Measurements from ENCODE around the gene RGS13. TPM values are rescaled to one million over a fixed set of nuclear protein-coding genes. Genes with fewer than 3 reads are reported as not detected.

The RGS13 gene
- total RNA-seq, 1 donor from 2014 or later: not detected

DNA sequence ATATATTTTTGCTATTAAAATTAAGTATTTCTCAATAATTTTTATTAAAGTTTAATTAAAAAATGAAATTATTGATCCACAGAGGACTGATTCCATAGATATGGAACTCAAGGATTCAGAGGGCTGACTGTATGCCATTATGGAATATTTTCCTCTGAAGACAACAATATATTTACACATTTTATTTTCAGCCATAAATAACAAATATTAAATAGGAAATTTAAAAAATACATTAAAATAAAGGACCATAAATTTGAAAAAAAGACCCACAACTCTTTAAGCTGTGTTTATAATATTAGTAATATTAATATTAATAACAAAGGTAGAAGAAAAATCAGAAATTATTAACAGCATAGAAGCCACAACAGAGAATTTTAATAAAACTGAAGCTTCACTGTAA lies 18.2 kb downstream of the RGS13 start:
- no peak for DNase-seq (ENCODE audit: low read depth)
- no peak overlapping the region for H3K4me3 ChIP-seq (ENCODE audit: low read depth, low read length)
- TF ChIP-seq, protein P1, sequence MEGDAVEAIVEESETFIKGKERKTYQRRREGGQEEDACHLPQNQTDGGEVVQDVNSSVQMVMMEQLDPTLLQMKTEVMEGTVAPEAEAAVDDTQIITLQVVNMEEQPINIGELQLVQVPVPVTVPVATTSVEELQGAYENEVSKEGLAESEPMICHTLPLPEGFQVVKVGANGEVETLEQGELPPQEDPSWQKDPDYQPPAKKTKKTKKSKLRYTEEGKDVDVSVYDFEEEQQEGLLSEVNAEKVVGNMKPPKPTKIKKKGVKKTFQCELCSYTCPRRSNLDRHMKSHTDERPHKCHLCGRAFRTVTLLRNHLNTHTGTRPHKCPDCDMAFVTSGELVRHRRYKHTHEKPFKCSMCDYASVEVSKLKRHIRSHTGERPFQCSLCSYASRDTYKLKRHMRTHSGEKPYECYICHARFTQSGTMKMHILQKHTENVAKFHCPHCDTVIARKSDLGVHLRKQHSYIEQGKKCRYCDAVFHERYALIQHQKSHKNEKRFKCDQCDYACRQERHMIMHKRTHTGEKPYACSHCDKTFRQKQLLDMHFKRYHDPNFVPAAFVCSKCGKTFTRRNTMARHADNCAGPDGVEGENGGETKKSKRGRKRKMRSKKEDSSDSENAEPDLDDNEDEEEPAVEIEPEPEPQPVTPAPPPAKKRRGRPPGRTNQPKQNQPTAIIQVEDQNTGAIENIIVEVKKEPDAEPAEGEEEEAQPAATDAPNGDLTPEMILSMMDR (conservative IDR thresholded peaks at IDR 0.05; ENCODE audit: low read depth, low read length): no peak

DNA sequence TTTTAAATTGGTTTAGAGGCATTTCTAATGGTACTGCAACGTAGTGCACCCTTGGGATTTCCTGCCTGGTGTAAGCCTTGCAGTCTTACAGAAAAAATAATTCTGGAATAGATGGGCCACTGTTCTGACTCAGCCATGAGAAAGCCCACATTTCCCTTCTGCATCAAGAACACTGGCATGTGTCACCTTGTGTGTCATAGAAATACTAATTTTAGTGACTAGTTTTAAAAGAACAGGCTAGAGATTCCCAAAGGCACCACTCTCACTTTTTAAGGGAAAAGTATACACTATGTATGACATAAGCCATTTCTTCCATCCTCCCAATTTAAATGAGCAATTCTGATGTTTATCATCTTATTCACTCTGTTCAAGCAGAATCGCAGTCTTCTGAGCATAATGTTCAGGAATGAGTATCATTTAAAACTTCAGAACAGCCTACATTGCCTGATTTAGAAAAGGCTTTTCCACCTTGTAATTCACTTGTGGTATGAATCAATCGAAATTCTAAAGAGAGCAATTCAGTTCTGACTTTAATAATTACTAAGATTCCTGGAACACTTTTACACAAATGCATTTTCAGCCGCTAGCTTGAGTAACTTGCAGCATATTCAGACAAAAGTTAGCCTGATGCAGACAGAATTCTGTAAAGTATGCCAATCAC lies 18.8 kb downstream of the RGS13 start:
- DNase-seq (ENCODE audit: low read depth): no peak

DNA sequence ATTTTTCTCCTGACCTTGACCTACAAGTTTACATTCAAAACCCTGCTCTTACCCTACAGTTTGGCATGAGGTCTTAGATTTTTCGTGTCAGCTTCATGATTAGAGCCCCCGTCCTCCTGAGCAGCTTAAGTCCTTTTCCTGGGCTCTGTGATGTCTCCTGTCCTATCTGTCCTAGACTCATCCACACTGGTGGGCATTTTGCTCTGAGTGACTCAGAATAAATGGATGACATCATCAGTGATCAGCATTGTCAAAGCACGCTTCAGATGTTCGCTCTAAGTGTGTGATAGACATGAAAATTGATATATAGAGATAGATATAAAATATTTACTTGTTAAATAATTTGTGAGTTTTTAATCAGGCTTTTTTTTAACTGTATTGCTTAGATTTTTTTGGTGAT lies 21.8 kb downstream of the RGS13 start:
- TF ChIP-seq, protein P1 (conservative IDR thresholded peaks at IDR 0.05; ENCODE audit: low read depth, low read length): no peak
- DNase-seq (ENCODE audit: low read depth): no peak
- no peak overlapping the region for H3K4me3 ChIP-seq (ENCODE audit: low read depth, low read length)

More for the DNA sequence above, 18.8 kb downstream of the RGS13 start:
- TF ChIP-seq, protein P1 (conservative IDR thresholded peaks at IDR 0.05; ENCODE audit: low read depth, low read length): no peak
- no peak overlapping the region for H3K4me3 ChIP-seq (ENCODE audit: low read depth, low read length)

DNA sequence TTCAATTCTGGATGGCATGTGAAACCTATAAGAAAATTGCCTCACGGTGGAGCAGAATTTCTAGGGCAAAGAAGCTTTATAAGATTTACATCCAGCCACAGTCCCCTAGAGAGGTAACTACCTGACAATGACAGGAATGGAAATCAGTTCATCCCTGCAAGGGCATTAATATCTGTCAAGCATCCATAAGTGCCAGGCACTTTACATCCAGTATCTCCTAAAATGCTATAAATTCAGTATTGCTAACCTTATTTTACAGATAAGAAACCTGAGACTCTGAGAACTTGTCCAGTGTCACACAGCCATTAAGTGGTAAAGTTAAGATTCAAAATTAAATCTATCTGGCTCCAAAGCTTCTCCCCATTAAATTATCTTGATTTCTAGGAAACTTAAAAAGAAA lies 22.3 kb downstream of the RGS13 start:
- H3K4me3 ChIP-seq (ENCODE audit: low read depth, low read length): no peak overlapping the region
- TF ChIP-seq, protein P1 (conservative IDR thresholded peaks at IDR 0.05; ENCODE audit: low read depth, low read length): no peak
- no peak for DNase-seq (ENCODE audit: low read depth)

DNA sequence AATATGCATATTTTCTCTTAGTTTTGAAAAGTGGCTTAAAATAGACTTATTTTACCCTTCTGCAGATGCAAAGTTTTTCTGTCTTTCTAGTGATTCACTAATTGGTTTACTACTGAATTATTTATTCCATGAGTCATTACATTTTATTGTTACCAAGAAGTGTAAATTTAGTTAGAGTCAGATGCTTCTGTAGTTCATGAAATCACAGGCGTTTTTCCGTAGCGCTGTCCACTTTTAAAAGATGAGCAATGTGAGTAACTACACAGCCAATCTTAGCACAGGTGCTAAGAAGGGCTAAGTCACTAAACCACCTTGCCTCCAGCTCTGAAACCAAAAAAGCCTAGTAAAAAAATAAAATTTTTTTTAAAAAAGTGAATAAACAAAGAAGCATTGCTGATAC lies 24.7 kb downstream of the RGS13 start:
- DNase-seq (ENCODE audit: low read depth): no peak
- TF ChIP-seq, protein P1 (conservative IDR thresholded peaks at IDR 0.05; ENCODE audit: low read depth, low read length): no peak
- H3K4me3 ChIP-seq (ENCODE audit: low read depth, low read length): no peak overlapping the region

DNA sequence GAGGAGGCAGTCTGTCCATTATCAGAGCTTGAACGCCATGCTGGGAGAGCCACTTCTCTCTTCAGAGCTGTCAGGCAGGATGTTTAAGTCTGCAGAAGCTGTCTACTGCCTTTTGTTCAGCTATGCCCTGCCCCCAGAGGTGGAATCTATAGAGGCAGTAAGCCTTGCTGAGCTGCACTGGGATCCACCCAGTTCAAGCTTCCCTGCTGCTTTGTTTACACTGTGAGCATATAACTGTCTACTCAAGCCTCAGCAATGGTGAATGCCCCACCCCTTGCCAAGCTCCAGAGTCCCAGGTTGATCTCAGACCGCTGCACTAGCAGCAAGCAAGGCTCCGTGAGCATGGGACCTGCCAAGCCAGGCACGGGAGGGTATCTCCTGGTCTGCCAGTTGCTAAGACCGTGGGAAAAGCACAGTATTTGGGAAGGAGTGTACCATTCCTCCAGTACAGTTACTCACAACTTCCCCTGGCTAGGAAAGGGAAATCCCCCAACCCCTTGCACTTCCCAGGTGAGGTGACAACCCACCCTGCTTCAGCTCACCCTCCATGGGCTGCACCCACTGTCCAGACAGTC lies 32.5 kb downstream of the RGS13 start:
- DNase-seq (ENCODE audit: low read depth): no peak
- H3K4me3 ChIP-seq (ENCODE audit: low read depth, low read length): no peak overlapping the region
- TF ChIP-seq, protein P1 (conservative IDR thresholded peaks at IDR 0.05; ENCODE audit: low read depth, low read length): no peak

DNA sequence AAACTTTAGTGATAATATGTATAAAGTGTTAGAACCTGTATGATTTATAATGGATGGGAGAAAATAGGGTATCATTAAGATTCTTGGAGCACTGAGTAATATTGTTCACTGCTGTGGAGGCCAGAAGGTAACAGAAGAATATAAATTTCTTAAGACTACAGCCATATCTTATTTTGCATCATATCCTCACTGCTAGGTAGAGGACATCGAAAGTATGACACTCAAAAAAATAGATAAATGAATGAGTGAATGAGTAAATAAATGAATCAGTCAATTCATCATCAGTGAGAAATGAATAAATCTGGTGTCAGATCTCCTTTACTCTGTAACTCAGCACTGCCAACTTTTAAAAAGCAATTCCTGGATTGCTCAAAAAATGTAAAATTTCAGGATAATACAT lies 33.2 kb downstream of the RGS13 start:
- H3K4me3 ChIP-seq (ENCODE audit: low read depth, low read length): no peak overlapping the region
- DNase-seq (ENCODE audit: low read depth): no peak
- TF ChIP-seq, protein P1 (conservative IDR thresholded peaks at IDR 0.05; ENCODE audit: low read depth, low read length): no peak

Measured in epithelial cell of proximal tubule (primary cell).